Common myeloid progenitor, CD34-positive (primary cell): Measurements from ENCODE around the gene LYZL2.
"Not testable (repeated sequence)": the region's sequence is repeated elsewhere in the genome, so short reads cannot be mapped to it uniquely, and the experiment has no call there.

Source experiments
- CTCF ChIA-PET: fragments of 350-600 bp; sonication (Branson Sonifier 250); formaldehyde crosslinking; loops from one replicate; lab custom pipeline; 2021; ENCODE audit warnings: antibody characterized with exemption; lab: Charles Lee
- POLR2A ChIA-PET: fragments of 350-600 bp; sonication (Branson Sonifier 250); formaldehyde crosslinking; loops from one replicate; lab custom pipeline; 2021; ENCODE audit warnings: antibody characterized with exemption; lab: Charles Lee
- DNase-seq, 3 donors: peaks; one replicate each; pipeline versions ENCODE4 v3.0.0 to v3.0.0-alpha.2; 2013
- H3K27ac ChIP-seq, 2 experiments: 1 replicate in 1 of 2; 2 replicates in 1 of 2; pipeline ENCODE4 v1.7.0; 2013; ENCODE audit warnings: inconsistent platforms in 2 of 2, low read length in 2 of 2, mild to moderate bottlenecking in 2 of 2, low read depth in 1 of 2, moderate library complexity in 1 of 2; ENCODE audit not compliant: severe bottlenecking in 2 of 2, insufficient read depth in 1 of 2, poor library complexity in 1 of 2
- H3K27me3 ChIP-seq, 5 experiments: replicated peaks in 2 of 5; 1 replicate in 3 of 5; 2 replicates in 2 of 5; pipeline versions ENCODE4 v1.6.1 to v1.7.0; 2013; ENCODE audit warnings: low read length in 4 of 5, mild to moderate bottlenecking in 2 of 5, moderate library complexity in 2 of 5, inconsistent platforms in 1 of 5; ENCODE audit not compliant: insufficient read depth in 5 of 5, control insufficient read depth in 4 of 5
- H3K36me3 ChIP-seq, 4 experiments: 1 replicate in 2 of 4; 2 replicates in 2 of 4; pipeline versions ENCODE4 v1.6.1 to v1.7.0; 2013; ENCODE audit warnings: low read length in 3 of 4, control low read depth in 1 of 4, mild to moderate bottlenecking in 1 of 4; ENCODE audit not compliant: control insufficient read depth in 4 of 4, insufficient read depth in 4 of 4
- H3K4me1 ChIP-seq, 4 experiments: 1 replicate in 3 of 4; 2 replicates in 1 of 4; pipeline versions ENCODE4 v1.6.1 to v1.7.1; 2013; ENCODE audit warnings: low read length in 3 of 4, mild to moderate bottlenecking in 3 of 4, control low read depth in 1 of 4, inconsistent platforms in 1 of 4, moderate library complexity in 1 of 4; ENCODE audit not compliant: control insufficient read depth in 4 of 4, insufficient read depth in 4 of 4; ENCODE audit errors: control extremely low read depth in 1 of 4
- H3K4me3 ChIP-seq, 7 experiments: 1 replicate in 4 of 7; 2 replicates in 3 of 7; pipeline versions ENCODE4 v1.5.1 to v1.7.0; 2013; ENCODE audit warnings: mild to moderate bottlenecking in 7 of 7, low read length in 6 of 7, moderate library complexity in 6 of 7, inconsistent platforms in 2 of 7, low read depth in 2 of 7, control low read depth in 1 of 7; ENCODE audit not compliant: insufficient read depth in 4 of 7, control insufficient read depth in 1 of 7; ENCODE audit errors: extremely low read depth in 1 of 7
- H3K9me3 ChIP-seq, 5 experiments: 1 replicate in 4 of 5; 2 replicates in 1 of 5; pipeline versions ENCODE4 v1.6.1 to v1.7.1; 2013; ENCODE audit warnings: low read length in 4 of 5, mild to moderate bottlenecking in 2 of 5, inconsistent platforms in 1 of 5, low read depth in 1 of 5, moderate library complexity in 1 of 5; ENCODE audit not compliant: control insufficient read depth in 4 of 5, insufficient read depth in 2 of 5; ENCODE audit errors: control extremely low read depth in 1 of 5
- WGBS: methylation state at CpG from one replicate; pipeline ENCODE4 v1.1.5; 2013; ENCODE audit not compliant: insufficient coverage; 5-methylcytosine and 5-hydroxymethylcytosine counted together

The LYZL2 gene

GRCh38 chr10:30671026-30671616 lies 41.6 kb upstream of the LYZL2 start:
- Histone ChIP-seq H3K4me1 (peaks cover 0 to 3% (median 1%) of the 10 kb centered on the region in 4 experiments), H3K27ac (no peak overlapping the region), H3K27me3 (peaks cover 0 to 8% (median 7%) of the 10 kb centered on the region in 5 experiments), H3K36me3 (no peaks in the 10 kb centered on the region), H3K9me3 (no peaks in the 10 kb centered on the region), H3K4me3 (peak overlapping the region in 5 of 7 experiments; percentile 8 to 76 (median 52))
- WGBS, result 24% methylated on average over 8 of the region's 11 CpGs
- CTCF ChIA-PET, result interaction anchor here (0.6 to 2.1 kb wide), 13 partner anchors 10 to 1400 kb away, joined by 3 to 9 read pairs (median 3); no protein-coding TSS in a partner anchor
- DNase-seq, result peak; percentile 62 to 74 (median 67)
- POLR2A ChIA-PET, result no interaction called here

- H3K4me3 ChIP-seq, DNase-seq, POLR2A ChIA-PET, H3K4me1 ChIP-seq, H3K36me3 ChIP-seq, H3K9me3 ChIP-seq, H3K27ac ChIP-seq: not testable (repeated sequence)
- 83% methylated on average over 7 of the region's 11 CpGs for WGBS
- peaks cover 0 to 13% (median 8%) of the 10 kb centered on the region in 5 experiments for H3K27me3 ChIP-seq
- CTCF ChIA-PET, result interaction anchor here (0.6 kb wide), 1 partner anchor 67 kb away, joined by 4 read pairs; no protein-coding TSS in a partner anchor
These were observed 38.4 kb upstream of the LYZL2 start for GRCh38 chr10:30667982-30668381.

GRCh38 chr10:30663403-30663802 lies 33.9 kb upstream of the LYZL2 start:
- CTCF ChIA-PET, result interaction anchor here (1.0 kb wide), 1 partner anchor 25 kb away, joined by 3 read pairs; no protein-coding TSS in a partner anchor
- H3K9me3 ChIP-seq, H3K4me1 ChIP-seq, H3K36me3 ChIP-seq, H3K27ac ChIP-seq, POLR2A ChIA-PET, H3K4me3 ChIP-seq, DNase-seq: not testable (repeated sequence)
- WGBS, result no CpG with 5 or more reads among the region's 7 CpGs
- peaks cover 0 to 38% (median 13%) of the 10 kb centered on the region in 5 experiments for H3K27me3 ChIP-seq

DNA sequence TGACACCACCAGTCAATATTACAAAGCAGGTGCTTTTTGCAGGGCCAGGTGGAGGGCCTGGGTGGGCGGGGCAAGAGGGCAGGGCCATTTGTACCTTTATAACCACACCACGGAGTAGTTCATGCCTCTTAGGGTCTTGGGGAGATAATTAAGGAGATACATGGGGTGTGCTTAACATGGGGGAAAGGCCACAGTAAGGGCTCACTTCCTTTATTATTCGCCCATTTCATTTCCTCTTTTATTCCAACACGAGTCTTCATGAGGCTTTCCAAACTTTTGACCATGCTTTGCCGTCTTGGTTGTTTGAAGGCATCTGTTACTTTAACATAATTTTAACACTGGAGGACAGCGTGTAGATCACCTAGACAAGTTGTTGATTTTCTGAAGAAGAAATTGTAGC lies 33.3 kb upstream of the LYZL2 start:
- DNase-seq, result peak in 1 of 3 donors; percentile 19
- Histone ChIP-seq H3K9me3 (no peaks in the 10 kb centered on the region), H3K4me1 (no peaks in the 10 kb centered on the region), H3K27me3 (peaks cover 0 to 39% (median 14%) of the 10 kb centered on the region in 5 experiments), H3K27ac (no peak overlapping the region), H3K4me3 (no peak overlapping the region), H3K36me3 (no peaks in the 10 kb centered on the region)
- ChIA-PET POLR2A (no interaction called here), CTCF (no interaction called here)
- 20% methylated on average over 1 of the region's 6 CpGs for WGBS

DNA sequence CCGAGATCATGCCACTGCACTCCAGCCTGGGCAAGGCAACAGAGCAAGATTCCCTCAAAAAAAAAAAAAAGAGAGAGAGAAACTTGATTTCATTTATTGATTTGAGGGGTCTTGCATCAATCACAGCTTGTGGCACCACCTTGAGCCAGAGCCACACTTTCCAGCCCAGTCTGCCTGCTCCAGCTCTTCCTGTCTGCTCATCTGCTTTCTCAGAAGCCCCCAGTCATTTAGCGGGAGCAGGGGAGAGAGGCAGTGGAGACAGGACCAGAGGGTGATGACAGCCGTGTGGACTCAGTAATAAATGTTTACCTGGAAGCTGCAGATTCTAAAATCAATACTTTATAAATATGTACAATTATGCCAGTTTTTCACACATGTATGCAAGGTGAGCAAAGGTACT lies 30.8 kb upstream of the LYZL2 start:
- DNase-seq, POLR2A ChIA-PET, H3K36me3 ChIP-seq, H3K9me3 ChIP-seq, H3K4me3 ChIP-seq, H3K27ac ChIP-seq, H3K4me1 ChIP-seq: not testable (repeated sequence)
- CTCF ChIA-PET, result interaction anchor here (1.0 to 2.3 kb wide), 2 partner anchors 11 to 20 kb away, joined by 3 to 9 read pairs; no protein-coding TSS in a partner anchor
- peaks cover 2 to 57% (median 16%) of the 10 kb centered on the region in 5 experiments for H3K27me3 ChIP-seq
- 100% methylated on average over 1 of the region's 3 CpGs for WGBS

DNA sequence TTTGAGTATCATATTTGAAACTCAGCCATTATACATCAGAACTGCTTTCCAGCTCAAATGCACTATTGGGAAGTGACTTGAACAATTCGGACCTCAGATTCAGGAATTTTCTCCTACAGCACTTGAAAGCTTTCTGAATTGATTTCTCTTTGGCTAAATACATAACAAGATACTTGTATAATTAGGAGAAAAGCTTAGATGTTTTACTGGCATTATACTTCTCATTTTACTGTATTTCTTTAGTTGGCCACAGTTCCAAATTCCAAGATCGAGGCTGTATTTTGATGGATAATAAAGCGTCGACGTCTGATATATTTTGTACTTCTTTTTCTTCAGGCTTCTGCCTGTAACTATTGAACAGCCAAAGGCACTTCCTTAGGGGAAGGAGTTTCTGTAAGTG lies 26.7 kb upstream of the LYZL2 start:
- peaks cover 4 to 67% (median 12%) of the 10 kb centered on the region in 5 experiments for H3K27me3 ChIP-seq
- no peak overlapping the region for H3K27ac ChIP-seq
- ChIA-PET POLR2A (no interaction called here), CTCF (interaction anchor here (1.2 to 2.1 kb wide), 2 partner anchors 14 to 17 kb away, joined by 6 to 8 read pairs; no protein-coding TSS in a partner anchor)
- no peak overlapping the region for H3K4me3 ChIP-seq
- no CpG with 5 or more reads among the region's 5 CpGs for WGBS
- DNase-seq, result peak in 2 of 3 donors; percentile 22 to 38
- H3K4me1 ChIP-seq, result peaks cover 2 to 8% (median 5%) of the 10 kb centered on the region in 4 experiments
- no peaks in the 10 kb centered on the region for H3K36me3 ChIP-seq
- no peaks in the 10 kb centered on the region for H3K9me3 ChIP-seq

DNA sequence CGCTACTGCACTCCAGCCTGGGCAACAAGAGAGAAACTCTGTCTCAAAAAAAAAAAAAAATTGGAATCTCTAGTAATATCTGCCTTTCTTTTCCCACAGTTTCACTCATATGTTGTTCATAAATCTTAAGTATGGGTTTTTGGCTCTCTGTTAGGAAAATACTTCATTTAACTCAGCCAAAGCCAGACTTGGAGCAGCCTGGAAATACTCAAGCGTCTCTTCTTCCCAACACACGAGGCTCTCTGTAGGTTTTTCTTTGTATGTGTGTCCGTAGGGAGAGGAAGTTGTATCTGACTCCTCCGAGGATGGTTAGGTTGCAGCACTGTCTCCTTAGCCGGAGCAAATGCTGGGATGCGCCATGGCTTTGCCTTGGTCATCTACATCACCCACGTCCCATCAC lies 25.4 kb upstream of the LYZL2 start:
- POLR2A ChIA-PET, result interaction anchor here (0.6 kb wide), 1 partner anchor 405 kb away, joined by 3 read pairs; no protein-coding TSS in a partner anchor
- 100% methylated on average over 1 of the region's 8 CpGs for WGBS
- CTCF ChIA-PET, result interaction anchor here (0.5 to 2.1 kb wide), 2 partner anchors 15 to 59 kb away, joined by 3 to 6 read pairs; no protein-coding TSS in a partner anchor
- H3K27ac ChIP-seq, DNase-seq, H3K4me1 ChIP-seq, H3K36me3 ChIP-seq, H3K4me3 ChIP-seq, H3K9me3 ChIP-seq: not testable (repeated sequence)
- peaks cover 4 to 63% (median 11%) of the 10 kb centered on the region in 5 experiments for H3K27me3 ChIP-seq
